CD14-positive monocyte (primary cell): ENCODE data around the gene USP28. TPM values are rescaled to one million over a fixed set of nuclear protein-coding genes. Genes with fewer than 3 reads are reported as not detected.

Experiments used
- DNase-seq, 3 donors: peaks; one replicate each; pipeline ENCODE4 v3.0.0-alpha.2; 2011 to 2022
- H2AFZ ChIP-seq: 2 replicates; pipeline ENCODE4 v1.6.0; 2012; ENCODE audit warnings: mild to moderate bottlenecking, low read depth, low read length, inconsistent platforms; ENCODE audit not compliant: insufficient read depth, poor library complexity, severe bottlenecking
- H3K27ac ChIP-seq, 2 donors: 1 replicate in 1 of 2; 2 replicates in 1 of 2; pipeline ENCODE4 v1.5.1; 2012 to 2013; ENCODE audit warnings: low read length in 2 of 2, control low read depth in 1 of 2, inconsistent platforms in 1 of 2, low read depth in 1 of 2, mild to moderate bottlenecking in 1 of 2
- H3K27me3 ChIP-seq, 2 donors: one replicate each; pipeline versions ENCODE4 v1.6.0 to v1.6.1; 2011 to 2013; ENCODE audit warnings: low read length in 2 of 2; ENCODE audit not compliant: control insufficient read depth in 2 of 2, insufficient read depth in 2 of 2
- H3K36me3 ChIP-seq, 2 donors: replicated peaks in 1 of 2; 1 replicate in 1 of 2; 2 replicates in 1 of 2; pipeline versions ENCODE4 v1.5.1 to v1.6.1; 2012 to 2013; ENCODE audit warnings: low read length in 2 of 2, control low read depth in 1 of 2, inconsistent platforms in 1 of 2, mild to moderate bottlenecking in 1 of 2; ENCODE audit not compliant: insufficient read depth in 2 of 2, control insufficient read depth in 1 of 2
- H3K4me1 ChIP-seq, 2 donors: 1 replicate in 1 of 2; 2 replicates in 1 of 2; pipeline versions ENCODE4 v1.5.1 to v1.6.1; 2012 to 2013; ENCODE audit warnings: low read length in 2 of 2, control low read depth in 1 of 2, inconsistent platforms in 1 of 2, mild to moderate bottlenecking in 1 of 2, moderate library complexity in 1 of 2; ENCODE audit not compliant: insufficient read depth in 2 of 2, control insufficient read depth in 1 of 2
- H3K4me2 ChIP-seq: replicated peaks from 2 replicates; pipeline ENCODE3; 2012; ENCODE audit warnings: low read length, moderate library complexity, mild to moderate bottlenecking; ENCODE audit not compliant: poor library complexity, severe bottlenecking; ENCODE audit errors: extremely low read depth
- H3K4me3 ChIP-seq, 3 experiments: fragments of 200-600 bp in 1 of 3; sonication (generic) in 1 of 3; replicated peaks in 1 of 3; 1 replicate in 2 of 3; 2 replicates in 1 of 3; pipeline ENCODE4 v1.5.1; 2011 to 2013; ENCODE audit warnings: low read length in 3 of 3, mild to moderate bottlenecking in 3 of 3, control low read depth in 2 of 3, low read depth in 2 of 3, inconsistent platforms in 1 of 3, moderate library complexity in 1 of 3
- H3K79me2 ChIP-seq: 2 replicates; pipeline ENCODE4 v1.6.0; 2012; ENCODE audit warnings: mild to moderate bottlenecking, control low read depth, inconsistent platforms, low read length, moderate library complexity; ENCODE audit not compliant: insufficient read depth
- H3K9ac ChIP-seq: 2 replicates; pipeline ENCODE4 v1.6.0; 2017; ENCODE audit warnings: low read length, mild to moderate bottlenecking; ENCODE audit not compliant: insufficient read depth, poor library complexity, severe bottlenecking
- H3K9me3 ChIP-seq, 2 donors: replicated peaks in 1 of 2; 1 replicate in 1 of 2; 2 replicates in 1 of 2; pipeline versions ENCODE4 v1.5.1 to v1.6.1; 2012 to 2013; ENCODE audit warnings: low read length in 2 of 2, control low read depth in 1 of 2; ENCODE audit not compliant: control insufficient read depth in 1 of 2, insufficient read depth in 1 of 2
- H4K20me1 ChIP-seq: 2 replicates; pipeline ENCODE4 v1.6.0; 2012; ENCODE audit warnings: mild to moderate bottlenecking, low read length, control low read depth, moderate library complexity; ENCODE audit not compliant: insufficient read depth
- H3K27ac Mint-ChIP-seq, 7 donors: one replicate each; pipeline ENCODE4 v1.8.0; 2020; ENCODE audit warnings: mild to moderate bottlenecking in 7 of 7, mixed read lengths in 7 of 7, moderate library complexity in 6 of 7, inconsistent platforms in 2 of 7
- H3K27me3 Mint-ChIP-seq, 3 donors: one replicate each; pipeline ENCODE4 v1.8.0; 2021 to 2022; ENCODE audit warnings: low read depth in 3 of 3, mild to moderate bottlenecking in 3 of 3, mixed read lengths in 3 of 3, moderate library complexity in 3 of 3, inconsistent platforms in 1 of 3
- H3K36me3 Mint-ChIP-seq, 2 donors: one replicate each; pipeline ENCODE4 v1.8.0; 2020; ENCODE audit warnings: mixed read lengths in 2 of 2, inconsistent platforms in 1 of 2, mild to moderate bottlenecking in 1 of 2
- H3K4me1 Mint-ChIP-seq: one replicate; pipeline ENCODE4 v1.8.0; 2020; ENCODE audit warnings: mild to moderate bottlenecking, mixed read lengths
- H3K4me3 Mint-ChIP-seq, 2 donors: one replicate each; pipeline ENCODE4 v1.8.0; 2020; ENCODE audit warnings: mild to moderate bottlenecking in 2 of 2, mixed read lengths in 2 of 2, moderate library complexity in 1 of 2
- H3K9me3 Mint-ChIP-seq, 7 donors: one replicate each; pipeline ENCODE4 v1.8.0; 2020 to 2022; ENCODE audit warnings: mixed read lengths in 7 of 7, mild to moderate bottlenecking in 6 of 7, moderate library complexity in 6 of 7, inconsistent platforms in 2 of 7
- WGBS: methylation state at CpG from one replicate; pipeline ENCODE4 v1.1.5; 2013; ENCODE audit warnings: missing lambda C conversion rate; ENCODE audit not compliant: insufficient coverage; 5-methylcytosine and 5-hydroxymethylcytosine counted together
- intact Hi-C, 2 donors: fragments of 100-400 bp; cut with micrococcal nuclease; formaldehyde crosslinking; loops; one replicate each; pipeline versions ENCODE4 v1.15.0 to v1.15.1; 2023
- polyA plus RNA-seq, 3 donors: library from polyadenylated mRNA; depleted of rRNA in 1 of 3; unstranded in 2 of 3; stranded (reverse) in 1 of 3; fragments of 300-500 nt in 2 of 3; fragments of >200 nt in 1 of 3; fragmentation: Illumina TruSeq in 2 of 3; gene quantifications; 1 replicate in 2 of 3; 2 replicates in 1 of 3; pipeline ENCODE4 v1.2.3, GENCODE V29; 2012 to 2021
- TF ChIP-seq, protein P1 (sequence below): fragments of 200-600 bp; IDR thresholded peaks from one replicate; pipeline ENCODE4 v1.8.0; 2022; ENCODE audit warnings: antibody characterized with exemption, mild to moderate bottlenecking

The USP28 gene
- polyA plus RNA-seq, 3 donors: 13.4 to 21.9 (median 17.7) TPM

- Histone ChIP-seq H3K4me2 (no peak overlapping the region), H3K9ac (no peak overlapping the region), H4K20me1 (no peaks in the 10 kb centered on the region), H2AFZ (no peak overlapping the region), H3K9me3 (no peaks in the 10 kb centered on the region), H3K4me3 (no peak overlapping the region), H3K4me1 (no peaks in the 10 kb centered on the region), H3K27ac (no peak overlapping the region), H3K27me3 (no peaks in the 10 kb centered on the region), H3K36me3 (peaks cover 30 to 72% of the 10 kb centered on the region in 2 donors), H3K79me2 (no peaks in the 10 kb centered on the region)
- Mint-ChIP-seq H3K27me3 (peaks cover 0 to 2% (median 0%) of the 10 kb centered on the region in 3 donors), H3K9me3 (peaks cover 0 to 2% (median 0%) of the 10 kb centered on the region in 7 donors), H3K4me1 (no peaks in the 10 kb centered on the region), H3K4me3 (no peak overlapping the region), H3K36me3 (peaks cover 51 to 53% of the 10 kb centered on the region in 2 donors), H3K27ac (no peak overlapping the region)
- DNase-seq: no peak
- intact Hi-C loops: no loop called here
- TF ChIP-seq, protein P1, sequence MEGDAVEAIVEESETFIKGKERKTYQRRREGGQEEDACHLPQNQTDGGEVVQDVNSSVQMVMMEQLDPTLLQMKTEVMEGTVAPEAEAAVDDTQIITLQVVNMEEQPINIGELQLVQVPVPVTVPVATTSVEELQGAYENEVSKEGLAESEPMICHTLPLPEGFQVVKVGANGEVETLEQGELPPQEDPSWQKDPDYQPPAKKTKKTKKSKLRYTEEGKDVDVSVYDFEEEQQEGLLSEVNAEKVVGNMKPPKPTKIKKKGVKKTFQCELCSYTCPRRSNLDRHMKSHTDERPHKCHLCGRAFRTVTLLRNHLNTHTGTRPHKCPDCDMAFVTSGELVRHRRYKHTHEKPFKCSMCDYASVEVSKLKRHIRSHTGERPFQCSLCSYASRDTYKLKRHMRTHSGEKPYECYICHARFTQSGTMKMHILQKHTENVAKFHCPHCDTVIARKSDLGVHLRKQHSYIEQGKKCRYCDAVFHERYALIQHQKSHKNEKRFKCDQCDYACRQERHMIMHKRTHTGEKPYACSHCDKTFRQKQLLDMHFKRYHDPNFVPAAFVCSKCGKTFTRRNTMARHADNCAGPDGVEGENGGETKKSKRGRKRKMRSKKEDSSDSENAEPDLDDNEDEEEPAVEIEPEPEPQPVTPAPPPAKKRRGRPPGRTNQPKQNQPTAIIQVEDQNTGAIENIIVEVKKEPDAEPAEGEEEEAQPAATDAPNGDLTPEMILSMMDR: no peak
Observed at GRCh38 chr11:113814181-113814580, 61.2 kb downstream of the USP28 start.

DNA sequence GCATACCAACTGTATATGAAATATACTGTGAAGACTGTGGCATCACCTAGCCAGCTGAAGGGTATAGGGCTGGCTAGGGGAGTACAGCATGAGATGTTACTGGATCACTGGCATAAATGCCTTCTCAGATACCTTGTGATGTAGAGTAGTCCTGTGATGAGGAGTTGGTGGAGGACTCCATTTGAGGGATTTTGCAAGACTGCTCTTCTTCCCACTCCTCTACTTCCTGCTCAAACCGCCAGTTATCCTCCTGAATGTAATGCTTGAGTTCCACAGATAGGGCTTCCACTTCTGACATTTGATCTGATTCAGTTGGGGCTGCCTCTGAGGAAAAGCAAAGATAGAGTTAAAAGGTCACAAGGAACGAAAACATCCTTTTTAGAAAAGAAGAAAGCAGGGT is 66.4 kb downstream of the USP28 start:
- TF ChIP-seq, protein P1: no peak
- no peaks in the 10 kb centered on the region for H3K27me3 ChIP-seq
- Mint-ChIP-seq H3K4me3 (no peak overlapping the region), H3K27ac (no peak overlapping the region), H3K27me3 (peaks cover 0 to 2% (median 0%) of the 10 kb centered on the region in 3 donors), H3K9me3 (no peaks in the 10 kb centered on the region), H3K36me3 (peaks cover 66 to 76% of the 10 kb centered on the region in 2 donors), H3K4me1 (no peaks in the 10 kb centered on the region)
- H3K27ac ChIP-seq: no peak overlapping the region
- H3K36me3 ChIP-seq: peaks cover 48 to 92% of the 10 kb centered on the region in 2 donors
- intact Hi-C loops: no loop called here
- H3K9ac ChIP-seq: no peak overlapping the region
- H3K4me1 ChIP-seq: no peaks in the 10 kb centered on the region
- no peaks in the 10 kb centered on the region for H3K79me2 ChIP-seq
- no peaks in the 10 kb centered on the region for H3K9me3 ChIP-seq
- no peak overlapping the region for H3K4me3 ChIP-seq
- no peaks in the 10 kb centered on the region for H4K20me1 ChIP-seq
- WGBS: no CpG with 5 or more reads among the region's 2 CpGs
- no peak for DNase-seq
- no peak overlapping the region for H3K4me2 ChIP-seq
- H2AFZ ChIP-seq: no peak overlapping the region
